Esophagus squamous epithelium (tissue), 5 donors: ENCODE data around the gene RBBP8NL. TPM values are rescaled to one million over a fixed set of nuclear protein-coding genes. Genes with fewer than 3 reads are reported as not detected.

ENCODE experiments used
- DNase-seq: peaks from one replicate; lab custom pipeline; 2025; lab: John Stamatoyannopoulos, UW
- H3K27ac ChIP-seq, 4 donors: fragments of 200-600 bp; sonication (generic); one replicate each; pipeline ENCODE4 v1.5.1; 2016 to 2019; ENCODE audit warnings: mild to moderate bottlenecking in 1 of 4
- H3K27me3 ChIP-seq, 4 donors: fragments of 200-600 bp; sonication (generic); 1 replicate in 3 of 4; 2 replicates in 1 of 4; pipeline versions ENCODE4 v1.5.1 to v1.6.0; 2017 to 2021; ENCODE audit warnings: antibody characterized with exemption in 1 of 4
- H3K36me3 ChIP-seq, 3 donors: fragments of 200-600 bp; sonication (generic); one replicate each; pipeline ENCODE4 v1.5.1; 2016 to 2019
- H3K4me1 ChIP-seq, 3 donors: fragments of 200-600 bp; sonication (generic); one replicate each; pipeline ENCODE4 v1.5.1; 2017 to 2019
- H3K4me3 ChIP-seq, 4 donors: fragments of 200-600 bp; sonication (generic); 1 replicate in 3 of 4; 2 replicates in 1 of 4; pipeline ENCODE4 v1.5.1; 2016 to 2019; ENCODE audit warnings: mild to moderate bottlenecking in 2 of 4, moderate library complexity in 1 of 4
- H3K9me3 ChIP-seq, 3 donors: fragments of 200-600 bp; sonication (generic); one replicate each; pipeline ENCODE4 v1.5.1; 2016 to 2019
- CTCF ChIP-seq, 6 experiments: fragments of 450-650 bp in 4 of 6; fragments of 200-600 bp in 2 of 6; sonication (generic) in 2 of 6; IDR thresholded peaks; one replicate each; pipeline ENCODE4 v1.5.1; 2016 to 2019; ENCODE audit warnings: antibody characterized with exemption in 6 of 6, mild to moderate bottlenecking in 4 of 6, moderate library complexity in 4 of 6
- POLR2A ChIP-seq, 4 donors: fragments of 450-650 bp; IDR thresholded peaks; one replicate each; pipeline ENCODE4 v1.6.1; 2017; ENCODE audit warnings: antibody characterized with exemption in 4 of 4, mild to moderate bottlenecking in 4 of 4, moderate library complexity in 3 of 4
- WGBS, 2 donors: methylation state at CpG; one replicate each; pipeline ENCODE4 v1.1.5; 2018; 5-methylcytosine and 5-hydroxymethylcytosine counted together
- intact Hi-C: fragments of 100-400 bp; cut with DNase I; formaldehyde crosslinking; loops from one replicate; pipeline ENCODE4 v1.15.0; 2022
- total RNA-seq, 4 donors: library from RNA; depleted of rRNA; stranded (reverse); fragments of >200 nt; gene quantifications; one replicate each; pipeline ENCODE4 v1.1.0, GENCODE V29; 2016
- donor health status: DM: yes; HTN: yes; CAD: no.

The RBBP8NL gene
- total RNA-seq, 4 donors from 2014 or later: 1.1 to 6.2 (median 4.0) TPM

- Histone ChIP-seq H3K4me1 (peaks cover 31 to 46% (median 34%) of the 10 kb centered on the region in 3 donors), H3K9me3 (no peaks in the 10 kb centered on the region), H3K27me3 (no peaks in the 10 kb centered on the region), H3K4me3 (peak overlapping the region; percentile 52 to 86 (median 60)), H3K36me3 (peaks cover 0 to 12% (median 0%) of the 10 kb centered on the region in 3 donors), H3K27ac (peak overlapping the region in 2 of 4 donors; percentile 70 to 73)
- no peak for DNase-seq
- 42 to 52% methylated on average over 6 to 9 of the region's 10 CpGs for WGBS, 2 donors
- intact Hi-C loops: no loop called here
- TF ChIP-seq POLR2A (IDR thresholded peaks at IDR 0.05) (no peak), CTCF (IDR thresholded peaks at IDR 0.05) (no peak)
Observed at GRCh38 chr20:62405981-62406513, 21.3 kb downstream of the RBBP8NL start.

- H3K27me3 ChIP-seq: no peaks in the 10 kb centered on the region
- WGBS, 2 donors: 52 to 100% methylated on average over 1 to 5 of the region's 23 CpGs
- peaks cover 27 to 41% (median 29%) of the 10 kb centered on the region in 3 donors for H3K4me1 ChIP-seq
- no peak for DNase-seq
- peak in 5 of 6 experiments; percentile 8 to 48 (median 29) for TF ChIP-seq CTCF (IDR thresholded peaks at IDR 0.05)
- TF ChIP-seq POLR2A (IDR thresholded peaks at IDR 0.05): no peak
- intact Hi-C loops: no loop called here
- peak overlapping the region in 1 of 4 donors; percentile 48 for H3K27ac ChIP-seq
- no peaks in the 10 kb centered on the region for H3K9me3 ChIP-seq
- peak overlapping the region in 1 of 4 donors; percentile 86 for H3K4me3 ChIP-seq
- peaks cover 0 to 12% (median 0%) of the 10 kb centered on the region in 3 donors for H3K36me3 ChIP-seq
Observed at GRCh38 chr20:62405108-62405980, 22.0 kb downstream of the RBBP8NL start.

- 88 to 98% methylated on average over 7 to 10 of the region's 12 CpGs for WGBS, 2 donors
- no peaks in the 10 kb centered on the region for H3K9me3 ChIP-seq
- H3K4me3 ChIP-seq: no peak overlapping the region
- no peak for DNase-seq
- H3K4me1 ChIP-seq: peaks cover 21 to 35% (median 22%) of the 10 kb centered on the region in 3 donors
- TF ChIP-seq POLR2A (IDR thresholded peaks at IDR 0.05) (no peak), CTCF (IDR thresholded peaks at IDR 0.05) (no peak)
- H3K27ac ChIP-seq: no peak overlapping the region
- H3K36me3 ChIP-seq: peaks cover 0 to 12% (median 0%) of the 10 kb centered on the region in 3 donors
- no peaks in the 10 kb centered on the region for H3K27me3 ChIP-seq
- intact Hi-C loops: no loop called here
Observed at GRCh38 chr20:62404761-62405107, 22.6 kb downstream of the RBBP8NL start.

GRCh38 chr20:62404112-62404665 is 23.1 kb downstream of the RBBP8NL start:
- 95 to 96% methylated on average over 3 to 6 of the region's 9 CpGs for WGBS, 2 donors
- H3K36me3 ChIP-seq: peaks cover 0 to 12% (median 0%) of the 10 kb centered on the region in 3 donors
- no peaks in the 10 kb centered on the region for H3K27me3 ChIP-seq
- H3K9me3 ChIP-seq: no peaks in the 10 kb centered on the region
- no peak overlapping the region for H3K4me3 ChIP-seq
- DNase-seq: no peak
- no peak for TF ChIP-seq POLR2A (IDR thresholded peaks at IDR 0.05)
- no peak overlapping the region for H3K27ac ChIP-seq
- intact Hi-C loops: no loop called here
- H3K4me1 ChIP-seq: peaks cover 19 to 31% (median 22%) of the 10 kb centered on the region in 3 donors

- Histone ChIP-seq H3K4me3 (no peak overlapping the region), H3K27me3 (no peaks in the 10 kb centered on the region), H3K36me3 (peaks cover 0 to 12% (median 0%) of the 10 kb centered on the region in 3 donors), H3K4me1 (peaks cover 19 to 31% (median 22%) of the 10 kb centered on the region in 3 donors), H3K27ac (no peak overlapping the region), H3K9me3 (no peaks in the 10 kb centered on the region)
- WGBS, 2 donors: 73 to 82% methylated on average over 8 to 9 of the region's 13 CpGs
- DNase-seq: no peak
- intact Hi-C loops: no loop called here
- no peak for TF ChIP-seq POLR2A (IDR thresholded peaks at IDR 0.05)
- no peak for TF ChIP-seq CTCF (IDR thresholded peaks at IDR 0.05)
Observed at GRCh38 chr20:62403331-62403730, 24.0 kb downstream of the RBBP8NL start.
